GM19099 (cell line): ENCODE results near the gene GAN.

Source experiments
- POLR2A ChIP-seq: IDR thresholded peaks from 3 replicates; pipeline ENCODE4 v1.6.1; 2011; ENCODE audit warnings: low read depth; ENCODE audit not compliant: insufficient read length; ENCODE audit errors: extremely low read depth

GAN gene

DNA sequence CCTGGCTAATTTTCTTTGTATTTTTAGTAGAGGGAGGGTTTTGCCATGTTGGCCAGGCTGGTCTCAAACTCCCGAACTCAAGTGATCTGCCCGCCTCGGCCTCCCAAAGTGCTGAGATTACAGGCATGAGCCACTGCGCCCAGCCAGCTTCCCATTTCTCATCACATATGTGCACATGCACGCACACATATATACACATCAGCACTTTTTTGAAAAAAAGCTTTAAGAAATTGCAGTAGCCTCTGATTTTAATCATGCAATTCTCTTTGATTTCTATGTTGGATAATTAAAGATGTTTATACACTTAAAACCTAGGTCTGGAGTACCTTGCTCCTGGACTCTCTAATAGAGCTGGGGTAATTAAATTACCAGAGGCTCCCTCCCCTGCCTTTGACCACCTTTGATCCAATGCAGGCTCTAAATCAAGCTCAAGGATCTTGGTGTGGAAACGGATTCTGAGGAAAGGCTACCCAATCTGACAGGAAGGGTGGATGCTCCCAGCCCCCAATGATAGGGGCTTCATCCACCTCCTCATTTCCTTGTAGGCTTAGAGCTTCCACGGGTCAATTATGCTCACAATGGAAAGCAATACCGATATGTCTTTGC lies 29.7 kb upstream of the GAN start:
- TF ChIP-seq POLR2A, result no peak

DNA sequence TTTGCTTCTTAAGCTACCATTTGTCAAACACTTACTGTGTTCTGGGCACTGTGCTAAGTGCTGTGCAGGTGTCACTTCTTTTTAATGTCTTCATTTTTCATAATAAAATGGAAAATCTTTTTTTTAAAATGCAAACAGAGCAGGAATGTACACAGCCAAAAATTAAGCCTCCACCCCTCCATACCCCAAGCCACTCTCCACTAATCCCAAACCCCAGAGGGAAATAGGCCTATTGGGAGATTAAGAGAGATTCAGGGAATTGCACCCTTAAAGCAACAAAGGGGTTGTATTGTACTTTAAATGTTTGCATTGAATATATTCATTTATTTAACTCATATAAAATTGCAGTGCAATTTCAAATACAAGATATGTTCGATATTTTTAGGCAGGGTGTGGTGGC lies 28.6 kb upstream of the GAN start:
- TF ChIP-seq POLR2A, result no peak

- no peak for TF ChIP-seq POLR2A
Observed at GRCh38 chr16:81291117-81291516, 23.6 kb upstream of the GAN start.

DNA sequence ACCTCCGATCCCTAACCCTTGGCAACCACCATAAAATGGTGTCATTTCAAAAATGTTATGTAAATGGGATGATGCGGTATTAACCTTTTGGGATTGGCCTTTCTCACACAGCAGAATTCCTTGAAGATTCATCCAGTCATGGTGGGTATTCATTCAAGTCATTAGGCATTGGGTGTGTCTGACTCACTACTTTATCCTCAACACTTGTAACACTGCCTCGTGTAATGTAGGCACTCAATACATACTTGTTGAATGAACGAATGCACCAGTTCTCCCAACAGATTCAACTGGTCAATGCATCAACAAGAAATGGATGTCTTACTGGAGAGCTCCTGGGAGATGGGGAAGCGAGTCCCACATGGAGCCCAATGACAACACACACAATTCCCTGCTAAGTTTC lies 21.8 kb upstream of the GAN start:
- TF ChIP-seq POLR2A, result no peak

DNA sequence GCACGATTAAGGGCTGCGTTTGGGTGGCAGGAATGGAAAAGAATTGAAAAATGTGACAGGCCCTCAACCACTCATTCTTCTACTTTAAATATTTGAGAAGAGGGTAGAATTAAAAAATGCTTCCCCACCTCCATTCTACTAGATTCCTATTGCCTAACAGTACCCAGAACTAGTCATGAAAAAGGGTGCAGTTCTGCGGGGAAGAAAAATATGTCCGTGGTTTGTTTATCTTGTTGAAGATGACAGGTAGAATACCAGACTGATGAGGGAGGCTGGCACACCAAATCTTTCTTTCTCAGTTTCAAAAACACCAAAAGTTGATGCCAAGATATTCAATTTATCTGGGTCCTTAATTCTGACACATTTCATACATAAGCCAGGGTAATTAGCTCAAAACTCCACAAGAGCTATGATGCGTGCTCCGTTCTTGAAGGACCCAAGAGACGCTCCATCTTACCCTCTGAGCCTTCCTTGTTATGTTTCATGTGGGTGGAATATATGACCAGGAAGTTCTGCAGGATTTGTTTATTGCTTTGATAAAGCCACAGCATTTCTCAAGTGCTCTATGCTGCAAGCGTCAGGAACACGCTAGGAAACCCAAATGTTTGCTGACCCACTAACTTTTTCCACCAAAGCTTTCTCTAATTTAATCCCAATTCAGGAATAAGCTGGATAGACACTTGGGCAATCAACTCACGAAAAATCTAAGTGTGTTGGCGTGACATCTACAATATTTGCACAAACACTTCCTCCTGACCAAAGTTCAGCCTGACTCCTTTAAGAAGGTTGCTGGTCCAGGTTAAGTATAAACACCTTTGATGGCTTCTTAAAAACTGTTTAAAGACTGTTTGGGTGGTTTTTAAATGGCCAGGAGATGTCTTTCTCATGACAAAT lies 20.6 kb upstream of the GAN start:
- TF ChIP-seq POLR2A, result no peak

DNA sequence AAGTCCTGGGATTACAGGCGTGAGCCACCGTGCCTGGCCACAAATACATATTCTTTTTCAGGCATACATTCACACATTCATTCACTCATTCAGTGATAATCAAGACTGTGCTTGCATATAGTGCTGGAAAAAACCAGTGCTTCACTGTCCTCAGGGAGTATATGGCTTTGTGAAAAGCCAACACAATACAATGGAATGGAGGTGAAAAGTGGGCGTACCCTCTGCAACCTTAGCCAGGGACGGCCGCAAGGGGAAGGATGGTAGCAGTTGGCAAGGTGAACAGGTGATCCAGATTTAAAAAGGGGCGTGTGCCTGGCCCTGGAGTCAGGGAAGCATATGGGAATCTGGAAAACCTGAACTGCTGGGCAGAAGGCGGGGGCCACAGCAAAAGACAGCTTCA lies 18.1 kb upstream of the GAN start:
- TF ChIP-seq POLR2A, result no peak

- no peak for TF ChIP-seq POLR2A
Observed at GRCh38 chr16:81307770-81308169, 7.0 kb upstream of the GAN start.

GRCh38 chr16:81310045-81310644 lies 4.6 kb upstream of the GAN start:
- TF ChIP-seq POLR2A, result no peak

DNA sequence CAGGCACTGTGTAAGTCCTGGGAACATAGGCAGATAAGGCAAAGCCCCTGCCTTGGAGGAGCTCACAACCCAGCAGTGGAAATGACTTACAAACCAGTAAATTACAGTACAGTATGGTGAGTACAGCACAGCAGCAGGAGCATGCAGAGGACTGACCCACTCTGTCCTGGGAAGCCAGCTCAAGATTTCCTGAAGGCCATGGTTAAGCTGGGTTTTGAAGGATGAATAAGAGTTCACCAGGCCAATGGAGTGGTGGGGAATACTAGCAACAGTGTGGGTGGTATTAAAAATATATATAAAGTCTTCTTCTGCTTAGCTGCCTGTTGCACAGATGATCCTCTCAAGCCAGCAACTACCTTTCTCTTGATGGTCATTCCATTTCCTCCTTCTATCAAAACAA lies 3.0 kb upstream of the GAN start:
- TF ChIP-seq POLR2A, result no peak

DNA sequence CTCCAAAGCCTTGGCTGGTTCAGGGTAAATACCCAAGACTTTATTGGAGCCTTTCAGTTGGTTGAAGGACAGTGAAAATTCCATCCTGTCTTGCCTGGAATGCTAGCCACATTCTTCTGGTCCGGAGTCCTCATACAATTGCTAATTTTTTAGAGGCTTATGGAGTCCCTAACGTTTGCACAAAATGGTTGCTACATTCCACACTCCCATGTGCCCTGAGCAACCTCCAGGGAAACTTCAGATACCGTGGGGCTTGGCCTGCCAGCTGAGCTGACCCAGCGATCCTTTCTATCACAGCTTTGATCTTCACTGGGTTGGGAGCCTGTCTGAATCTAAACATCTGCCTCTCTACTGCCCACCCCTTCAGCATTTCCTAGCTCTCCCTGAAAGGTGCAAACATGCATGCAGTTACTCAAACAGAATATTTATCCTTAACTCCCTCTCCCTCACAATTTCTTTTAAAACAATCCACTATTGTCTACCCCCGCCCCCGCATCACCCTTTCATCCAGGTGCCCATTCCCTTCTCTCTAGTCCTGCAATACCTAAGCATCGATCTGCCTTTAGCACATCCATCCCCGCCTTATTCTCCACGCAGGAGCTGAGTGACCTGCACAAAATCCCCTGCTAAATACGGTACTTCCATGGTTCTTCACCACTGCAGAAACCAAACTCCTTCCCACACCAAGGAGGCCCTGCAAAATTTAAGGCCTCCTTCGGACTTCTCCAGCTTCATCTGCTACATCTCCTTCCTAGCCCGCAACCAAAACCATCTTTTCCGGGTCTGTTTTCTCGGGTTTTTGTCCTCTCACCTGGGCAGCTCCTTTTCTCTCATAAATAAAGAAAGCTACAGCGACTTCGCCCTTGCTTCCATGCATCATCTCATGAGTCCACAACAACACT lies 810 bp upstream of the GAN start:
- TF ChIP-seq POLR2A, result no peak

DNA sequence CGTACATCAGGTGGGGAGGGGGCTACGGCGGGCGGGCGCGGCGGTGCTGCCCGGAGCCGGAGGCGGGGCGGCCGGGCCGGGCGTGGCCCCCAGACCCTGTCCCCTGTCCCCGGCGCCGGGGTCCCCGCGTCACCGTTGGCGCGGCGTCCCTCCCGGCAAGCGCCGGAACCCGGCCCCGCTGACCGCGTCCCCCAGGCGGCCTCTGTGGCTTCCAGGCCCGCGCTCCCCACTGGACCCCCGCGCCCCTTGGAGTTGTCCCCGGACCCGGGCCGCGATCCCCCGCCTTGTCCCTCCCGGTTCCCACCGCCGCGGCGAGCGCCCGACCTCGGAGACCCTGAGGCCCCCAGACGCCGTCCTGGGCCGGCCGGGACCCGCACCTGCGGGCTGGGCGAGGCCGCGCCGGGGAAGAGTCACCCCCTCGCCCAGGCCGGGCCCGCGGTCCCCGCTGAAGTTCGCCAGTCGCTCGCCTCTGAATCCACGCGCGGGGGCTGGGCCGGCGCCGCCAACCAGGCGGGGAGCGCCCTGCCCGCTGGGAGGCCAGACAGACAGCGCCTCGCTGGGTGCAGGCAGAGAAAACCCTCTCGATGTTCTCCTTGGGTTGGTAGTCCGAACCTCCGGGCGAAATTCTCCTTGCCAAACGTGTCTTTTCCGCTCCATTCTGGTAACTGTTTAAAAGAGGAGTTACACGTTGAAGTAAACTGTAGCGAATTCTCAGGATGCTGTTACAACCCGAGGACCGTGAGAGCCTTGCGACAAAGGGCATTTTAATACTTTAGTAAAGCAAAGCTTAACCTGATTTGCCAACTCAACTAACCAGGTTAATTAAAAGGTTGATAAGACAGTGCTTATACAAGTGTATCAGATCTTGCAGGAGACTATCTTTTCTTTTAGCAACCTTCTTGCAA lies 761 bp downstream of the GAN start:
- TF ChIP-seq POLR2A, result no peak

DNA sequence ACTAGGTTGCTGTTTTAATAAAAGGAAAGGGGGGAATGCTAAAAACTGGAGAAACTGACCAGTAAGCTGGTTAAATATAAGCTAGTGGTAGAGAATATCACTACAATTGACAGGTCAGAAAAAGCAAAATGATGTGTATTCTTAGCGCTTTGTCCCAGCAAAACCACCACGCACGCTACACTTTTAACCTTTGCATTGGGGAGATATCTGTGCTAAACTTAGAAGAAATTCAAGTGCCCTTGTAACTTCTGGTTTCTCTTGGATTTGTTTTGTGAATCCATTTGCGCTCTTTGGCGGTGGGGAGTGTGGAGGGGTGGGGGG lies 1.4 kb downstream of the GAN start:
- no peak for TF ChIP-seq POLR2A

DNA sequence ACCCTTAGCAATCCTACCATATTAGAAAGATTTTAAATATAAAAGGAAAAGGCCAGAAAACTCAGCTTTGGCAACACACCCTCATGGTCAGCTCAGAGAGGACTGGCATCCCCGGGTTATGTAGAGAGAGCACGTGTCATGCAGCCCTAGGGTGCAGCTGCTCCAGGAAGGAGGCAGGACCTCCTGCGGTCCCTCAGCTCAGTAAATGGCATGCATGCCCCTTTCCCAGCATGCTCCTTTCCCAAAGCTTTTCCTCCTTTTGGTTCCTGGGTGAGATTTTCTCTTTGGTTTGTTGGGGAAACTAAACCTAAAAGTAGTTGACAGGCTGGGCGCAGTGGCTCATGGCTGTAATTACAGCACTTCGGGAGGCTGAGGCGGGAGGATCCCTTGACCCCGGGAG lies 3.9 kb downstream of the GAN start:
- TF ChIP-seq POLR2A, result no peak

DNA sequence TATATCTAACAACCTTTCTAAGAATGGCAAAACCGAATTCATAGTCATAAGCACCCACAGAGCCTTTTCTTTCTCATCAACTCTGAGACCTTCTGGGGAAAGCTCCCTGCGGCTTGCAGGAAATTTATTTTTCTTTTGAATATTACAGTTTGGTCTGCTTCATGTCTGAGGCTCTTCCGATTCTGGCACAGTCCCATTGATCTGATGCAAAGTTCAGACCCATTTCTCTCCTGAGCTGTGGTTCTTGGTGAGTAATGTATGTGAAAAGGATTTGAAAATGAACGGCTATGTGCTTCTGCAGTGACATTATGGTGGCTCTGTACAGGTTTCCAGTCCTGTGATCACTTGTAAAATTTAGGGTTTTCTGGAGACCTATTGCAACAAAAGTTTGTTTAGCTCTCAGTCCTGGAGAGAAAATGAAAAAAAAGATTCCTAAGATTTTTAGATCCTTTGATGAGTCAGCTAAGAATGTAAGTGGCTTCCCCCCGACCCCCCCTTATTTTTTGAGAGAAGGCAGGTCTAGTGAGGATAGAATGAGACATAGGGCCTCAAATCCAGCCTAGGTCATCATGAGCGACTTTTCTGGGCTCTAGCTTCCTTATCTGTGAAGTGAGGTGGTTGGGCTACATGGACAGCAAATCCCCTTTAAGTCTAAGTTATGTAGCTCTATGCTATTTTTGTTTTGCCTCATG lies 4.6 kb downstream of the GAN start:
- no peak for TF ChIP-seq POLR2A
